ENCODE data around the gene PDSS2. TPM values are rescaled to one million over a fixed set of nuclear protein-coding genes. Genes with fewer than 3 reads are reported as not detected.
A peak's percentile ranks its signal among the peaks of the same experiment; 100 is the strongest.

The PDSS2 gene
- 15.8 and 16.1 TPM in 2 replicates for total RNA-seq (2021)
- percentile 71 among the genes with signal in this experiment for Bru-seq, nascent RNA
- percentile 65 among the genes with signal in this experiment for BruChase-seq, experiment 1, labeled RNA remaining after a 2-hour chase
- BruChase-seq, experiment 2, labeled RNA remaining after a 6-hour chase: percentile 70 among the genes with signal in this experiment
- long read RNA-seq, transcript PDSS2-202 (8 exons, 3,540 nt): major isoform, 14 of 25 reads
- long read RNA-seq, partial matches to known transcripts: 0 of 25 reads
- long read RNA-seq, other reads (novel, unspliced or antisense): 8 of 25 reads

- BruUV-seq (replicated peaks): TSS peak; percentile 88
- CTCF ChIA-PET: no interaction called here
- Histone ChIP-seq H3K4me1 (ENCODE audit: insufficient read depth, low read length, poor library complexity, severe bottlenecking) (peaks cover 2% of the 10 kb centered on the region), H3K36me3 (ENCODE audit: insufficient read depth, low read length, poor library complexity, severe bottlenecking) (no peaks in the 10 kb centered on the region), H3K27me3 (replicated peaks; ENCODE audit: insufficient read depth, low read depth, low read length, poor library complexity) (no peaks in the 10 kb centered on the region), H3K27ac (ENCODE audit: low read depth, low read length, poor library complexity, severe bottlenecking) (peak within 1 kb of the TSS; percentile 79), H3K4me3 (ENCODE audit: low read depth, low read length, poor library complexity, severe bottlenecking) (peak within 1 kb of the TSS; percentile 83), H3K9me3 (ENCODE audit: low read depth, low read length, poor library complexity, severe bottlenecking) (no peaks in the 10 kb centered on the region)
- POLR2A ChIA-PET (ENCODE audit: low non-redundant PET): no interaction called here
- DNase-seq (ENCODE audit: low spot score): peak; percentile 99
- intact Hi-C loops (cut with micrococcal nuclease; ENCODE audit: unreplicated experiment): loop anchor here (10.0 kb wide), 1 partner anchor 145 kb away; no protein-coding TSS in a partner anchor
- no peak for TF ChIP-seq EZH2 (IDR thresholded peaks at IDR 0.05; ENCODE audit: borderline replicate concordance, low read depth, low read length, poor library complexity, severe bottlenecking)
- TF ChIP-seq CTCF (conservative IDR thresholded peaks at IDR 0.05; ENCODE audit: low read depth, low read length): peak; percentile 62
Measured at GRCh38 chr6:107459283-107460082, at the start of gene PDSS2. Gene PDSS2, minus strand, starts transcription at chr6:107459564. Its CDS starts 279 bp downstream, at chr6:107459285.

- TF ChIP-seq EZH2 (IDR thresholded peaks at IDR 0.05; ENCODE audit: borderline replicate concordance, low read depth, low read length, poor library complexity, severe bottlenecking) (no peak), CTCF (conservative IDR thresholded peaks at IDR 0.05; ENCODE audit: low read depth, low read length) (no peak)
- no peaks in the 10 kb centered on the region for H3K27me3 ChIP-seq (replicated peaks; ENCODE audit: insufficient read depth, low read depth, low read length, poor library complexity)
- intact Hi-C loops (cut with micrococcal nuclease; ENCODE audit: unreplicated experiment): no loop called here
- no TSS peak for BruUV-seq (replicated peaks)
- no peaks in the 10 kb centered on the region for H3K4me1 ChIP-seq (ENCODE audit: insufficient read depth, low read length, poor library complexity, severe bottlenecking)
- H3K4me3 ChIP-seq (ENCODE audit: low read depth, low read length, poor library complexity, severe bottlenecking): no peak overlapping the region
- ChIA-PET POLR2A (ENCODE audit: low non-redundant PET) (no interaction called here), CTCF (no interaction called here)
- H3K9me3 ChIP-seq (ENCODE audit: low read depth, low read length, poor library complexity, severe bottlenecking): no peaks in the 10 kb centered on the region
- DNase-seq (ENCODE audit: low spot score): no peak
- no peak overlapping the region for H3K27ac ChIP-seq (ENCODE audit: low read depth, low read length, poor library complexity, severe bottlenecking)
- H3K36me3 ChIP-seq (ENCODE audit: insufficient read depth, low read length, poor library complexity, severe bottlenecking): no peaks in the 10 kb centered on the region
Measured at GRCh38 chr6:107506145-107506544, 46.8 kb upstream of the PDSS2 start.

GRCh38 chr6:107504270-107505026 lies 45.1 kb upstream of the PDSS2 start:
- no TSS peak for BruUV-seq (replicated peaks)
- Histone ChIP-seq H3K36me3 (ENCODE audit: insufficient read depth, low read length, poor library complexity, severe bottlenecking) (no peaks in the 10 kb centered on the region), H3K4me3 (ENCODE audit: low read depth, low read length, poor library complexity, severe bottlenecking) (no peak overlapping the region), H3K9me3 (ENCODE audit: low read depth, low read length, poor library complexity, severe bottlenecking) (no peaks in the 10 kb centered on the region), H3K27ac (ENCODE audit: low read depth, low read length, poor library complexity, severe bottlenecking) (no peak overlapping the region), H3K27me3 (replicated peaks; ENCODE audit: insufficient read depth, low read depth, low read length, poor library complexity) (no peaks in the 10 kb centered on the region), H3K4me1 (ENCODE audit: insufficient read depth, low read length, poor library complexity, severe bottlenecking) (no peaks in the 10 kb centered on the region)
- TF ChIP-seq EZH2 (IDR thresholded peaks at IDR 0.05; ENCODE audit: borderline replicate concordance, low read depth, low read length, poor library complexity, severe bottlenecking) (no peak), CTCF (conservative IDR thresholded peaks at IDR 0.05; ENCODE audit: low read depth, low read length) (no peak)
- no peak for DNase-seq (ENCODE audit: low spot score)
- ChIA-PET POLR2A (ENCODE audit: low non-redundant PET) (no interaction called here), CTCF (no interaction called here)
- intact Hi-C loops (cut with micrococcal nuclease; ENCODE audit: unreplicated experiment): no loop called here
